Measurements from ENCODE around the gene PFKFB4. TPM values are rescaled to one million over a fixed set of nuclear protein-coding genes. Genes with fewer than 3 reads are reported as not detected.

Gene PFKFB4
- total RNA-seq, 1 experiment from 2014 or later = 12.3 TPM

DNA sequence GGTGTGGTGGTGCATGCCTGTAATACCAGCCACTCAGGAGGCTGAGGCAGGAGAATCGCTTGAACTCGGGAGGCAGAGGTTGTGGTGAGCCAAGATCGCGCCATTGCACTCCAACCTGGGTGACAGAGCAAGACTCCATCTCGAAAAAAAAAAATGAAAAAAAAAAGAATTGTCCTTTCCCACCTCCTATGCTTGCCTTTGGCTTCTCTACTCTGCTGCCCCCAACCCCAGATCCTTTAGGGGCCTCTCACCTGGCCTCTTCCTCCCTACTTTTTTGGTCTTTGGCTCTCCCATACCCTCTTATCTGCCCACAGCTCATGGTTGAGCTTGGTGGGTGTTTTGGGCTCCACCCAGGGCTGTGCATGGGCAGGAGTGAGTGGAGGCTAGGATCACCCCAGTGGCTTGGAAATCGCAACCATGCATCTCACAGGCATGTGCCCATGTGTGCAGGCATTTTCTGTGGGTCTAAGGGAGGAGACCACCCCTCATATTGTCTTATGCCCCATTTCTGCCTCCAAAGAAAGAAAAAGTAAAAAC, 50.6 kb downstream of the PFKFB4 start:
- H3K4me2 ChIP-seq (ENCODE audit: insufficient read depth, insufficient read length, low read length) = no peak overlapping the region
- H3T11ph ChIP-seq (ENCODE audit: low read length) = no peak overlapping the region
- Mint-ChIP-seq H3K4me1 (peaks cover 39 to 43% of the 10 kb centered on the region in 2 experiments), H3K9me3 (no peaks in the 10 kb centered on the region), H3K4me3 (no peak overlapping the region), H3K27me3 (ENCODE audit: low read depth) (peaks cover 8% of the 10 kb centered on the region), H3K27ac (no peak overlapping the region; a peak in 1 of 7 replicates), H3K36me3 (ENCODE audit: insufficient read depth in 1 of 3, low read depth in 3 of 3) (no peaks in the 10 kb centered on the region; a peak in 3 of 7 replicates)
- no peak overlapping the region for H4K5ac ChIP-seq (ENCODE audit: insufficient read length, low read depth, low read length)
- H3K56ac ChIP-seq (ENCODE audit: insufficient read length, low read depth, low read length) = no peak overlapping the region
- no peak overlapping the region for H2BK20ac ChIP-seq (ENCODE audit: low read depth, low read length, poor library complexity, severe bottlenecking)
- no peak overlapping the region for H3K27ac ChIP-seq (ENCODE audit: insufficient read length, low read depth, low read length)
- H3K14ac ChIP-seq (ENCODE audit: insufficient read depth, low read length) = 0 out of 2 replicates have a peak overlapping the region, but pooled peaks have one; percentile 28
- H2AK5ac ChIP-seq (ENCODE audit: insufficient read length, low read length) = no peak overlapping the region
- H2BK120ac ChIP-seq (ENCODE audit: low read depth, low read length, poor library complexity, severe bottlenecking) = no peak overlapping the region
- no peaks in the 10 kb centered on the region for H3K79me1 ChIP-seq (ENCODE audit: insufficient read depth, low read depth, low read length, poor library complexity, severe bottlenecking)
- no peaks in the 10 kb centered on the region for H4K20me1 ChIP-seq (ENCODE audit: control insufficient read depth, insufficient read depth, insufficient read length)
- no peaks in the 10 kb centered on the region for H3K9me3 ChIP-seq (ENCODE audit: control insufficient read depth, low read depth, low read length)
- TF ChIP-seq, protein P1, sequence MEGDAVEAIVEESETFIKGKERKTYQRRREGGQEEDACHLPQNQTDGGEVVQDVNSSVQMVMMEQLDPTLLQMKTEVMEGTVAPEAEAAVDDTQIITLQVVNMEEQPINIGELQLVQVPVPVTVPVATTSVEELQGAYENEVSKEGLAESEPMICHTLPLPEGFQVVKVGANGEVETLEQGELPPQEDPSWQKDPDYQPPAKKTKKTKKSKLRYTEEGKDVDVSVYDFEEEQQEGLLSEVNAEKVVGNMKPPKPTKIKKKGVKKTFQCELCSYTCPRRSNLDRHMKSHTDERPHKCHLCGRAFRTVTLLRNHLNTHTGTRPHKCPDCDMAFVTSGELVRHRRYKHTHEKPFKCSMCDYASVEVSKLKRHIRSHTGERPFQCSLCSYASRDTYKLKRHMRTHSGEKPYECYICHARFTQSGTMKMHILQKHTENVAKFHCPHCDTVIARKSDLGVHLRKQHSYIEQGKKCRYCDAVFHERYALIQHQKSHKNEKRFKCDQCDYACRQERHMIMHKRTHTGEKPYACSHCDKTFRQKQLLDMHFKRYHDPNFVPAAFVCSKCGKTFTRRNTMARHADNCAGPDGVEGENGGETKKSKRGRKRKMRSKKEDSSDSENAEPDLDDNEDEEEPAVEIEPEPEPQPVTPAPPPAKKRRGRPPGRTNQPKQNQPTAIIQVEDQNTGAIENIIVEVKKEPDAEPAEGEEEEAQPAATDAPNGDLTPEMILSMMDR (conservative IDR thresholded peaks at IDR 0.05) = no peak
- H3K18ac ChIP-seq (ENCODE audit: insufficient read length, low read depth, low read length) = no peak overlapping the region
- H3K9ac ChIP-seq (ENCODE audit: extremely low read depth, insufficient read length, low read length) = no peak overlapping the region
- no peak overlapping the region for H2BK12ac ChIP-seq (ENCODE audit: insufficient read length, low read depth, low read length)
- H3K23ac ChIP-seq (ENCODE audit: insufficient read length, low read depth, low read length) = no peak overlapping the region
- no peak overlapping the region for H4K8ac ChIP-seq (replicated peaks; ENCODE audit: insufficient read length, low read depth, low read length)
- no peaks in the 10 kb centered on the region for H3K27me3 ChIP-seq (ENCODE audit: insufficient read depth, low read length)
- H2BK15ac ChIP-seq (ENCODE audit: low read depth, low read length) = no peak overlapping the region
- no peak overlapping the region for H2BK5ac ChIP-seq (ENCODE audit: insufficient read length, low read length)
- no CpG with 5 or more reads among the region's 6 CpGs for WGBS (ENCODE audit: extremely low coverage, insufficient read length, low lambda C conversion rate)
- H3K23me2 ChIP-seq (ENCODE audit: insufficient read length, low read depth, low read length, poor library complexity, severe bottlenecking) = peaks cover 11% of the 10 kb centered on the region
- H3K4me1 ChIP-seq (ENCODE audit: insufficient read depth, low read length) = peaks cover 4% of the 10 kb centered on the region; the same call in 1 of the 2 replicates
- no peak overlapping the region for H3K4ac ChIP-seq (ENCODE audit: low read depth, low read length)
- no peak for DNase-seq
- no peaks in the 10 kb centered on the region; the same call in 1 of the 2 replicates for H3K79me2 ChIP-seq (ENCODE audit: insufficient read depth, low read length)
- no peak overlapping the region for H2AFZ ChIP-seq (ENCODE audit: low read length)
- no peak overlapping the region for H4K91ac ChIP-seq (ENCODE audit: insufficient read length, low read depth, low read length)
